A549 (cell line): Measurements from ENCODE around the gene TRIM8. TPM values are rescaled to one million over a fixed set of nuclear protein-coding genes. Genes with fewer than 3 reads are reported as not detected.

Experiments
- ATAC-seq, 2 experiments: fragments of 200-7000 bp in 1 of 2; fragments of >200 bp in 1 of 2; cut with Nextera tagmentation in 1 of 2; cut with Tn5 transposase in 1 of 2; 3 replicates each; pipeline versions ENCODE4 v1.8.0 to v1.9.1; 2018 to 2020; ENCODE audit warnings: mild to moderate bottlenecking in 1 of 2, moderate library complexity in 1 of 2
- CTCF ChIA-PET: fragments of 300-600 bp; sonication (Branson Sonifier 250); formaldehyde crosslinking; extraction: SDS; loops from one replicate; lab custom pipeline; 2021; ENCODE audit warnings: antibody characterized with exemption, inconsistent platforms; lab: Yijun Ruan, JAX
- POLR2A ChIA-PET: fragments of 350-600 bp; formaldehyde crosslinking; extraction: SDS; loops from one replicate; lab custom pipeline; 2021; ENCODE audit warnings: antibody characterized with exemption, inconsistent platforms; lab: Yijun Ruan, JAX
- DNase-seq, 2 experiments: peaks; one replicate each; pipeline versions ENCODE4 v3.0.0 to v3.0.0-alpha.2; 2011 to 2016; ENCODE audit warnings: low read depth in 1 of 2, low spot score in 1 of 2
- FAIRE-seq: peaks from 2 replicates; lab custom pipeline; 2011; peaks lifted over from hg19 to GRCh38; lab: Jason Lieb, UNC
- H3K27ac ChIP-seq, 2 experiments: fragments of >200 bp; sonication (Bioruptor Twin); formaldehyde crosslinking; 3 replicates each; pipeline ENCODE4 v1.5.1; 2016 to 2017
- H3K4me1 ChIP-seq: fragments of >200 bp; sonication (Bioruptor Twin); formaldehyde crosslinking; 3 replicates; pipeline ENCODE4 v1.6.1; 2016
- H3K4me2 ChIP-seq: fragments of >200 bp; sonication (Bioruptor Twin); formaldehyde crosslinking; 3 replicates; pipeline ENCODE4 v1.6.1; 2016
- H3K4me3 ChIP-seq: fragments of >200 bp; sonication (Bioruptor Twin); formaldehyde crosslinking; 3 replicates; pipeline ENCODE4 v1.5.1; 2016
- H3K9me3 ChIP-seq: fragments of >200 bp; sonication (Bioruptor Twin); formaldehyde crosslinking; 3 replicates; pipeline ENCODE4 v1.6.1; 2016
- ATOH8 ChIP-seq: fragments of 250-450 bp; sonication (Bioruptor Pico); IDR thresholded peaks from 2 replicates; pipeline ENCODE4 v1.5.0; 2020; ENCODE audit warnings: low read depth, mild to moderate bottlenecking, moderate library complexity
- CBX2 ChIP-seq: fragments of 200-600 bp; sonication (generic); IDR thresholded peaks from 2 replicates; pipeline ENCODE4 v1.6.1; 2016; ENCODE audit warnings: low read depth, mild to moderate bottlenecking, borderline replicate concordance
- CEBPB ChIP-seq, 2 experiments: fragments of >200 bp in 1 of 2; sonication (Bioruptor Twin) in 1 of 2; formaldehyde crosslinking in 1 of 2; IDR thresholded peaks; 2 replicates each; pipeline ENCODE4 v1.6.1; 2012 to 2016
- CHD2 ChIP-seq: fragments of 150-350 bp; IDR thresholded peaks from 2 replicates; pipeline ENCODE4 v1.6.1; 2014; ENCODE audit warnings: low read length; ENCODE audit not compliant: partially characterized antibody
- EP300 ChIP-seq, 2 experiments: fragments of >200 bp; sonication (Bioruptor Twin); formaldehyde crosslinking; IDR thresholded peaks; 2 replicates in 1 of 2; 3 replicates in 1 of 2; pipeline ENCODE4 v1.6.1; 2016 to 2017
- FOSB ChIP-seq: fragments of 250-450 bp; sonication (Bioruptor Pico); IDR thresholded peaks from 2 replicates; pipeline ENCODE4 v1.5.0; 2020; ENCODE audit warnings: mild to moderate bottlenecking, moderate library complexity
- FOSL2 ChIP-seq, 2 experiments: fragments of 450-650 bp in 1 of 2; fragments of >200 bp in 1 of 2; sonication (Bioruptor Twin) in 1 of 2; formaldehyde crosslinking; IDR thresholded peaks; 2 replicates each; pipeline versions ENCODE4 v1.5.0 to v1.6.1; 2016 to 2020; ENCODE audit warnings: mild to moderate bottlenecking in 1 of 2, moderate library complexity in 1 of 2
- HES2 ChIP-seq: fragments of >200 bp; sonication (Bioruptor Twin); formaldehyde crosslinking; IDR thresholded peaks from 2 replicates; pipeline ENCODE4 v1.6.1; 2016
- HOXB13 ChIP-seq: fragments of 250-450 bp; sonication (Bioruptor Pico); IDR thresholded peaks from 2 replicates; pipeline ENCODE4 v1.5.0; 2020; ENCODE audit warnings: low read depth, mild to moderate bottlenecking, moderate library complexity
- JUNB ChIP-seq: fragments of >200 bp; sonication (Bioruptor Twin); formaldehyde crosslinking; IDR thresholded peaks from 2 replicates; pipeline ENCODE4 v1.6.1; 2016
- MAFK ChIP-seq: fragments of 450-650 bp; IDR thresholded peaks from 2 replicates; pipeline ENCODE4 v1.6.1; 2014; ENCODE audit not compliant: partially characterized antibody
- MAZ ChIP-seq: fragments of 150-350 bp; IDR thresholded peaks from 2 replicates; pipeline ENCODE4 v1.6.1; 2014; ENCODE audit warnings: antibody characterized with exemption, low read depth, low read length, borderline replicate concordance
- MYC ChIP-seq: IDR thresholded peaks from 2 replicates; pipeline ENCODE4 v1.6.1; 2012; ENCODE audit warnings: mild to moderate bottlenecking, inconsistent platforms, low read length, improper control_type of control experiment, borderline replicate concordance
- NPAS2 ChIP-seq: fragments of 250-450 bp; sonication (Bioruptor Pico); IDR thresholded peaks from 2 replicates; pipeline ENCODE4 v1.8.0; 2022; ENCODE audit warnings: mild to moderate bottlenecking, moderate library complexity, borderline replicate concordance
- PHF8 ChIP-seq: fragments of 200-600 bp; sonication (generic); IDR thresholded peaks from 2 replicates; pipeline ENCODE4 v1.6.1; 2016; ENCODE audit warnings: low read depth, mild to moderate bottlenecking, antibody characterized with exemption, moderate library complexity, borderline replicate concordance
- POLR2A ChIP-seq: IDR thresholded peaks from 2 replicates; pipeline ENCODE4 v1.6.1; 2012; ENCODE audit warnings: mild to moderate bottlenecking, low read length
- RAD21 ChIP-seq, 2 experiments: fragments of >200 bp in 1 of 2; sonication (Bioruptor Twin) in 1 of 2; formaldehyde crosslinking in 1 of 2; IDR thresholded peaks in 1 of 2; conservative IDR thresholded peaks in 1 of 2; 2 replicates in 1 of 2; 3 replicates in 1 of 2; pipeline ENCODE4 v1.6.1; 2012 to 2018; ENCODE audit warnings: inconsistent platforms in 1 of 2
- RARB ChIP-seq: fragments of 250-450 bp; sonication (Bioruptor Pico); IDR thresholded peaks from 2 replicates; pipeline ENCODE4 v1.8.0; 2021; ENCODE audit warnings: mild to moderate bottlenecking, moderate library complexity
- RFX5 ChIP-seq: fragments of 450-650 bp; IDR thresholded peaks from 2 replicates; pipeline ENCODE4 v1.7.1; 2014; ENCODE audit warnings: antibody characterized with exemption, mild to moderate bottlenecking, moderate library complexity
- TFCP2L1 ChIP-seq: fragments of 250-450 bp; sonication (Bioruptor Pico); IDR thresholded peaks from 2 replicates; pipeline ENCODE4 v1.5.0; 2021; ENCODE audit warnings: mild to moderate bottlenecking
- USF2 ChIP-seq: fragments of 450-650 bp; IDR thresholded peaks from 2 replicates; pipeline ENCODE4 v1.6.1; 2014; ENCODE audit warnings: antibody characterized with exemption
- ZC3H11A ChIP-seq: fragments of 450-650 bp; IDR thresholded peaks from 2 replicates; pipeline ENCODE4 v1.6.1; 2014; ENCODE audit warnings: antibody characterized with exemption, mild to moderate bottlenecking
- ZNF302 ChIP-seq: fragments of 250-450 bp; sonication (Bioruptor Pico); IDR thresholded peaks from 2 replicates; pipeline ENCODE4 v1.9.0; 2021; ENCODE audit warnings: inconsistent platforms, mild to moderate bottlenecking, moderate library complexity
- WGBS: methylation state at CpG from one replicate; pipeline ENCODE4 v1.1.6; 2017; ENCODE audit errors: missing lambda C conversion rate; 5-methylcytosine and 5-hydroxymethylcytosine counted together
- polyA plus RNA-seq, 4 experiments: library from polyadenylated mRNA; depleted of rRNA in 3 of 4; stranded (reverse); fragments of >200 nt; fragmentation: RNase III in 1 of 4; extraction: RNeasy Plus Mini Kit Qiagen cat#74134 plus additional on column Dnase treatment in 1 of 4; gene quantifications; 2 replicates in 3 of 4; 3 replicates in 1 of 4; pipeline ENCODE4 v1.2.3, GENCODE V29; 2011 to 2017
- TF ChIP-seq, protein P1 (sequence below): fragments of 250-450 bp; sonication (Bioruptor Pico); IDR thresholded peaks from 2 replicates; pipeline ENCODE4 v1.5.0; 2021; ENCODE audit warnings: mild to moderate bottlenecking, moderate library complexity, borderline replicate concordance

The TRIM8 gene
- polyA plus RNA-seq, 2 of the 4 experiments (the other 2 are of a cell fraction) = 22.8 to 32.5 TPM

DNA sequence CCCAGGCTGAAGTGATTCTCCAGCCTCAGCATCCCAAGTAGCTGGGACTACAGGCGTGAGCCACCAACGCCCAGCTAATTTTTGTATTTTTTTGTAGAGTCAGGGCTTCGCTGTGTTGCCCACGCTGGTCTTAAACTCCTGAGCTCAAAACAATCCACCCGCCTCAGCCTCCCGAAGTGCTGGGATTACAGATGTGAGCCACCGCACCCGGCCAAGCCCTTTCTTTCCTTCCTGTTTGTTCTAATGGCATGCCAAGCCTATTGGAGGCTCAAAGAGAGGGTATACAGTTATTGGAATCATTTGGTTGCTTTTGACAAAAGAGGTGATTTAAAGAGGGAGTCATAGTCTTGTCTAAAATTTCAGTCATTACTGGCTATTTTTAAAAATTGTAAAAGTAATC, 46.0 kb upstream of the TRIM8 start:
- Histone ChIP-seq H3K4me2 (no peak overlapping the region), H3K4me3 (no peak overlapping the region), H3K4me1 (0 out of 3 replicates have a peak, but pooled peaks cover under 1% of the 10 kb centered on the region), H3K9me3 (no peaks in the 10 kb centered on the region), H3K27ac (no peak overlapping the region)
- CTCF ChIA-PET = interaction anchor here (0.6 to 10.7 kb wide), 5 partner anchors 15 to 119 kb away, joined by 3 to 60 read pairs (median 5); partner anchors contain the start of gene SUFU
- WGBS = 82% methylated on average over 8 of the region's 8 CpGs
- FAIRE-seq = no peak
- POLR2A ChIA-PET = no interaction called here
- no peak for ATAC-seq
- DNase-seq = no peak
- TF ChIP-seq FOSL2 (IDR thresholded peaks at IDR 0.05) = no peak
- no peak for TF ChIP-seq FOSL2 (CRISPR knock-in tag; IDR thresholded peaks at IDR 0.05)
- TF ChIP-seq HES2 = no peak
- TF ChIP-seq, protein P1, sequence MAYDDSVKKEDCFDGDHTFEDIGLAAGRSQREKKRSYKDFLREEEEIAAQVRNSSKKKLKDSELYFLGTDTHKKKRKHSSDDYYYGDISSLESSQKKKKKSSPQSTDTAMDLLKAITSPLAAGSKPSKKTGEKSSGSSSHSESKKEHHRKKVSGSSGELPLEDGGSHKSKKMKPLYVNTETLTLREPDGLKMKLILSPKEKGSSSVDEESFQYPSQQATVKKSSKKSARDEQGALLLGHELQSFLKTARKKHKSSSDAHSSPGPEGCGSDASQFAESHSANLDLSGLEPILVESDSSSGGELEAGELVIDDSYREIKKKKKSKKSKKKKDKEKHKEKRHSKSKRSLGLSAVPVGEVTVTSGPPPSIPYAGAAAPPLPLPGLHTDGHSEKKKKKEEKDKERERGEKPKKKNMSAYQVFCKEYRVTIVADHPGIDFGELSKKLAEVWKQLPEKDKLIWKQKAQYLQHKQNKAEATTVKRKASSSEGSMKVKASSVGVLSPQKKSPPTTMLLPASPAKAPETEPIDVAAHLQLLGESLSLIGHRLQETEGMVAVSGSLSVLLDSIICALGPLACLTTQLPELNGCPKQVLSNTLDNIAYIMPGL = no peak
- TF ChIP-seq CEBPB (IDR thresholded peaks at IDR 0.05) = no peak
- no peak for TF ChIP-seq ZNF302 (CRISPR knock-in tag)
- TF ChIP-seq EP300 (IDR thresholded peaks at IDR 0.05) = no peak
- TF ChIP-seq JUNB = no peak
- TF ChIP-seq TFCP2L1 (CRISPR knock-in tag) = no peak
- TF ChIP-seq FOSB (CRISPR knock-in tag) = no peak
- TF ChIP-seq MAZ = no peak

DNA sequence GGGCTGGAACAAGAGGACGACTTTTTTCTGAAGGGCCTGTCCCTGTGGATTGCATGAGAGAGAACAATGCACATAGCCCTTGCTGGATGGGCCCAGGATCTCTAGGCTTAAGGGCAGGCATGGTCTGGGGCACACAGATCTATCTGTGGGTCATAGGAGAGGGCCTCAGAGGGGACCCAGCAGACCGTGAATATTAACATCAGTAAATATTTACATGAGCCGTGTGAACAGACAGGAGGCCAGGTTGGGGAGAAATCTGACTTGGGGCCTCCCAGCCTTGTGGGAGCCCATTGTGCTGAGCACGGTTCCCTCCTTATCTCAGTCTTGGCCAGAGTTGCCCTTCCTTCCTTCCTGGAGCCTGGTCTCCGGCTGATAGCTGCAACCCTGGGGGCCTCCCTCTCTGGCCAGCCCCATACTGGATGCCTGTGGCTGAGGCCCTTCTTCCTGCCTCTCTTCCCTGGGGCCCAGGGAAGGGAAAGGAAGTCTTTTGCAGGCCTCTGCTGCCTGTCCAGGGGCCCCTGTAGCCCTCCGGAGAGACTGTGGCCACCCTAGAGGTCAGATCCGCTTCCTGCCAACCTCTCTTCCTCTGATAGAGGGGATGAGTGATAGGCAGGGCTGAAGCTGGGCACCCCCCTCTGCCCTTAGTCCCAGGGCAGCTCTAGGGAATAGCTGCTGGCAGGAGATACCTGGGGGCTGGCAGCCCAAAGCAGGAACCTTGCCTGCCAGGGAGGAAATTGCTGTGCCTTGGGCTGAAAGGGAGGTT, 44.5 kb upstream of the TRIM8 start:
- 83% methylated on average over 6 of the region's 7 CpGs for WGBS
- Histone ChIP-seq H3K4me3 (no peak overlapping the region), H3K4me1 (peaks cover 15% of the 10 kb centered on the region), H3K9me3 (no peaks in the 10 kb centered on the region), H3K27ac (no peak overlapping the region), H3K4me2 (no peak overlapping the region)
- ChIA-PET POLR2A (no interaction called here), CTCF (interaction anchor here (1.3 to 10.7 kb wide), 4 partner anchors 16 to 368 kb away, joined by 5 to 60 read pairs (median 8); partner anchors contain the start of genes SUFU and TRIM8)
- DNase-seq (no peak), ATAC-seq (no peak), FAIRE-seq (no peak)
- TF ChIP-seq RAD21 (conservative IDR thresholded peaks at IDR 0.05 in 1 of 2, IDR thresholded peaks at IDR 0.05 in 1 of 2) = no peak
- no peak for TF ChIP-seq RFX5
- no peak for TF ChIP-seq MAFK
- TF ChIP-seq POLR2A = no peak
- TF ChIP-seq ZC3H11A = no peak
- no peak for TF ChIP-seq CBX2

GRCh38 chr10:102600816-102601215, 43.5 kb upstream of the TRIM8 start:
- no peak for FAIRE-seq
- H3K4me1 ChIP-seq = peaks cover 26% of the 10 kb centered on the region
- TF ChIP-seq RARB (CRISPR knock-in tag) = no peak
- TF ChIP-seq HES2 = no peak
- TF ChIP-seq MYC = no peak
- TF ChIP-seq HOXB13 = no peak
- no peak for TF ChIP-seq NPAS2 (CRISPR knock-in tag)
- no peak for TF ChIP-seq PHF8
- no peak for TF ChIP-seq JUNB
- TF ChIP-seq ATOH8 (CRISPR knock-in tag) = no peak
- TF ChIP-seq FOSB (CRISPR knock-in tag) = no peak
- no peak for TF ChIP-seq USF2
- no peak for TF ChIP-seq CHD2
- ATAC-seq = no peak
- DNase-seq = no peak
- WGBS = 77% methylated on average over 5 of the region's 6 CpGs
- no peak overlapping the region for H3K4me3 ChIP-seq
- no peak overlapping the region for H3K27ac ChIP-seq
- H3K4me2 ChIP-seq = no peak overlapping the region
- POLR2A ChIA-PET = no interaction called here
- CTCF ChIA-PET = interaction anchor here (0.6 to 10.7 kb wide), 6 partner anchors 17 to 369 kb away, joined by 3 to 60 read pairs (median 6); partner anchors contain the start of genes SUFU and TRIM8
- H3K9me3 ChIP-seq = no peaks in the 10 kb centered on the region
